Kasumi-1 (cell line): Measurements from ENCODE around the gene MTCL1.

Experiments
- DNase-seq, 2 experiments: peaks; one replicate each; lab custom pipeline; 2025; lab: John Stamatoyannopoulos, UW

MTCL1 gene

GRCh38 chr18:8868276-8868675, 162.9 kb downstream of the MTCL1 start:
- no peak for DNase-seq

- DNase-seq: no peak
Observed at GRCh38 chr18:8868779-8869415, 163.5 kb downstream of the MTCL1 start.

GRCh38 chr18:8869696-8870095, 164.3 kb downstream of the MTCL1 start:
- no peak for DNase-seq

GRCh38 chr18:8870528-8870927, 165.2 kb downstream of the MTCL1 start:
- DNase-seq: no peak

GRCh38 chr18:8871489-8871888, 166.1 kb downstream of the MTCL1 start:
- no peak for DNase-seq

- DNase-seq: no peak
Observed at GRCh38 chr18:8874872-8875271, 169.5 kb downstream of the MTCL1 start.

GRCh38 chr18:8876887-8877286, 171.5 kb downstream of the MTCL1 start:
- DNase-seq: no peak

GRCh38 chr18:8881103-8881502, 175.7 kb downstream of the MTCL1 start:
- DNase-seq: no peak
